ENCODE data around the gene DDX39A.
"Not testable (repeated sequence)": the region's sequence is repeated elsewhere in the genome, so short reads cannot be mapped to it uniquely, and the experiment has no call there.

DDX39A gene

GRCh38 chr19:14367016-14367415 lies 52.1 kb downstream of the DDX39A start:
- H3K4me1 ChIP-seq (ENCODE audit: control insufficient read depth in 5 of 5, insufficient read depth in 5 of 5, low read length in 5 of 5) = peaks cover 3 to 66% (median 34%) of the 10 kb centered on the region in 5 donors

GRCh38 chr19:14366529-14366928 lies 52.6 kb downstream of the DDX39A start:
- Histone ChIP-seq H3K27ac (ENCODE audit: low read depth, low read length) (no peak overlapping the region), H3K27me3 (ENCODE audit: control insufficient read depth in 5 of 5, insufficient read depth in 4 of 5, low read length in 5 of 5) (no peaks in the 10 kb centered on the region), H3K4me1 (ENCODE audit: control insufficient read depth in 5 of 5, insufficient read depth in 5 of 5, low read length in 5 of 5) (peaks cover 3 to 69% (median 37%) of the 10 kb centered on the region in 5 donors), H3K9me3 (ENCODE audit: control insufficient read depth in 5 of 5, low read length in 5 of 5) (no peaks in the 10 kb centered on the region), H3K36me3 (ENCODE audit: control insufficient read depth in 5 of 5, insufficient read depth in 5 of 5, low read length in 5 of 5) (no peaks in the 10 kb centered on the region), H3K4me3 (ENCODE audit: low read depth in 1 of 5, low read length in 5 of 5) (no peak overlapping the region), H3K9ac (ENCODE audit: low read length in 5 of 5) (no peak overlapping the region)

More at GRCh38 chr19:14367016-14367415, 52.1 kb downstream of the DDX39A start:
- Histone ChIP-seq H3K27ac (ENCODE audit: low read depth, low read length) (no peak overlapping the region), H3K9ac (ENCODE audit: low read length in 5 of 5) (no peak overlapping the region), H3K4me3 (ENCODE audit: low read depth in 1 of 5, low read length in 5 of 5) (no peak overlapping the region), H3K27me3 (ENCODE audit: control insufficient read depth in 5 of 5, insufficient read depth in 4 of 5, low read length in 5 of 5) (no peaks in the 10 kb centered on the region), H3K9me3 (ENCODE audit: control insufficient read depth in 5 of 5, low read length in 5 of 5) (no peaks in the 10 kb centered on the region), H3K36me3 (ENCODE audit: control insufficient read depth in 5 of 5, insufficient read depth in 5 of 5, low read length in 5 of 5) (no peaks in the 10 kb centered on the region)

- not testable (repeated sequence) for H3K9ac ChIP-seq (ENCODE audit: low read length in 5 of 5); H3K36me3 ChIP-seq (ENCODE audit: control insufficient read depth in 5 of 5, insufficient read depth in 5 of 5, low read length in 5 of 5); H3K27me3 ChIP-seq (ENCODE audit: control insufficient read depth in 5 of 5, insufficient read depth in 4 of 5, low read length in 5 of 5); H3K9me3 ChIP-seq (ENCODE audit: control insufficient read depth in 5 of 5, low read length in 5 of 5)
- Histone ChIP-seq H3K4me1 (ENCODE audit: control insufficient read depth in 5 of 5, insufficient read depth in 5 of 5, low read length in 5 of 5) (peaks cover 3 to 51% (median 26%) of the 10 kb centered on the region in 5 donors), H3K4me3 (ENCODE audit: low read depth in 1 of 5, low read length in 5 of 5) (peak overlapping the region in 2 of 5 donors; percentile 17 to 58), H3K27ac (ENCODE audit: low read depth, low read length) (peak overlapping the region; percentile 16)
These were observed 55.1 kb downstream of the DDX39A start for GRCh38 chr19:14364098-14364443.

GRCh38 chr19:14363183-14364097 lies 55.7 kb downstream of the DDX39A start:
- Histone ChIP-seq H3K36me3 (ENCODE audit: control insufficient read depth in 5 of 5, insufficient read depth in 5 of 5, low read length in 5 of 5) (no peaks in the 10 kb centered on the region), H3K4me3 (ENCODE audit: low read depth in 1 of 5, low read length in 5 of 5) (peak overlapping the region in 4 of 5 donors; percentile 17 to 58 (median 44)), H3K27ac (ENCODE audit: low read depth, low read length) (peak overlapping the region; percentile 16), H3K9me3 (ENCODE audit: control insufficient read depth in 5 of 5, low read length in 5 of 5) (no peaks in the 10 kb centered on the region), H3K27me3 (ENCODE audit: control insufficient read depth in 5 of 5, insufficient read depth in 4 of 5, low read length in 5 of 5) (no peaks in the 10 kb centered on the region), H3K4me1 (ENCODE audit: control insufficient read depth in 5 of 5, insufficient read depth in 5 of 5, low read length in 5 of 5) (peaks cover 3 to 48% (median 26%) of the 10 kb centered on the region in 5 donors), H3K9ac (ENCODE audit: low read length in 5 of 5) (peak overlapping the region in 2 of 5 donors; percentile 42 to 46)

- H3K9ac ChIP-seq (ENCODE audit: low read length in 5 of 5) = no peak overlapping the region
- H3K27me3 ChIP-seq (ENCODE audit: control insufficient read depth in 5 of 5, insufficient read depth in 4 of 5, low read length in 5 of 5) = no peaks in the 10 kb centered on the region
- H3K27ac ChIP-seq (ENCODE audit: low read depth, low read length) = no peak overlapping the region
- peaks cover 3 to 36% (median 19%) of the 10 kb centered on the region in 5 donors for H3K4me1 ChIP-seq (ENCODE audit: control insufficient read depth in 5 of 5, insufficient read depth in 5 of 5, low read length in 5 of 5)
- H3K36me3 ChIP-seq (ENCODE audit: control insufficient read depth in 5 of 5, insufficient read depth in 5 of 5, low read length in 5 of 5) = no peaks in the 10 kb centered on the region
- no peaks in the 10 kb centered on the region for H3K9me3 ChIP-seq (ENCODE audit: control insufficient read depth in 5 of 5, low read length in 5 of 5)
- no peak overlapping the region for H3K4me3 ChIP-seq (ENCODE audit: low read depth in 1 of 5, low read length in 5 of 5)
These were observed 57.3 kb downstream of the DDX39A start for GRCh38 chr19:14361824-14362223.
